ENCODE results near the gene SDCCAG8.

Gene SDCCAG8

DNA sequence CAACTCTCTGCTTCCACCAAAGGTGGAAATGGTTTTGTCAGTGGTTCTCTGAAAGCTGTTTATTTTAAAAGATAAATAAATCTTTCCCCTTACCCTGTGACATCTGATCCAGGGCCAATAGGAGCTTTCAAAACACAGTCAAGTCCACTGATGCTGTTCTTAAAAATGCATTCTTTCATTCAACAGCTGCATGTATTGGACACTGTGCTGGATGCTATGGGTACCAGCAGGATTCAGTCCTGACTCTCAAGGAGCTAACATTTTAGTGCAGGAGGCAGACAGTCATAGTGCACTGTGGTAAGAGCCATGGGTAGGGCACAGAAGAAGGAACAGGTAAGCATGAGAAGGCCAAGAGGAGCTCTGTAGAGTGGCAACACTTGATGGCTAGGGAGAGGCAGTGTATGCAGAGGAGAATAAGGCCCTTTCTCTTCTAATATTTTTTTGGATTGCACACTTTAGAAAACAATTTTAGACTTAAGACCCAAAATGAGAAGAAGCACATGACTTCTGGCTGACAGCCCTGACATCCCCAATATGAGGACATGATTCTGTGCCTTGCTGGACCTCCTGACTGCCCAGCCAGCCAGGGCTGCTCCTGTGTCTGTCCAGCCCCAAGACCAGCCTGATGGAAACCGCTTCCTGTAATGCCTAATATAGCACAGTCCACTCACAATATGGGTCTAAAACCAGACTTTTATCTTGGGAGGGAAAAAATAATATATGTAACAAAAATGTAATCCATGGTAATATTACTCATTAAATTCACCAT, 207.3 kb downstream of the SDCCAG8 start:
- Histone ChIP-seq H3K27me3 (ENCODE audit: control insufficient read depth in 1 of 2, insufficient read depth in 2 of 2, low read length in 2 of 2) (no peaks in the 10 kb centered on the region), H3K9ac (ENCODE audit: low read depth in 1 of 2, low read length in 2 of 2) (no peak overlapping the region), H3K4me1 (ENCODE audit: control insufficient read depth in 1 of 2, insufficient read depth in 2 of 2, low read length in 2 of 2) (no peaks in the 10 kb centered on the region), H3K36me3 (ENCODE audit: control insufficient read depth in 1 of 2, insufficient read depth in 2 of 2, low read length in 2 of 2) (peaks cover 0 to 4% of the 10 kb centered on the region in 2 donors), H3K27ac (ENCODE audit: low read depth, low read length) (no peak overlapping the region), H3K4me3 (ENCODE audit: low read depth in 1 of 2, low read length in 2 of 2) (no peak overlapping the region), H3K9me3 (ENCODE audit: control insufficient read depth in 1 of 2, low read length in 2 of 2) (no peaks in the 10 kb centered on the region)

GRCh38 chr1:243465081-243465480, 209.2 kb downstream of the SDCCAG8 start:
- H3K4me3 ChIP-seq (ENCODE audit: low read depth in 1 of 2, low read length in 2 of 2) = no peak overlapping the region
- no peaks in the 10 kb centered on the region for H3K9me3 ChIP-seq (ENCODE audit: control insufficient read depth in 1 of 2, low read length in 2 of 2)
- H3K36me3 ChIP-seq (ENCODE audit: control insufficient read depth in 1 of 2, insufficient read depth in 2 of 2, low read length in 2 of 2) = peaks cover 0 to 4% of the 10 kb centered on the region in 2 donors
- no peak overlapping the region for H3K9ac ChIP-seq (ENCODE audit: low read depth in 1 of 2, low read length in 2 of 2)
- no peaks in the 10 kb centered on the region for H3K27me3 ChIP-seq (ENCODE audit: control insufficient read depth in 1 of 2, insufficient read depth in 2 of 2, low read length in 2 of 2)
- no peaks in the 10 kb centered on the region for H3K4me1 ChIP-seq (ENCODE audit: control insufficient read depth in 1 of 2, insufficient read depth in 2 of 2, low read length in 2 of 2)
- no peak overlapping the region for H3K27ac ChIP-seq (ENCODE audit: low read depth, low read length)

DNA sequence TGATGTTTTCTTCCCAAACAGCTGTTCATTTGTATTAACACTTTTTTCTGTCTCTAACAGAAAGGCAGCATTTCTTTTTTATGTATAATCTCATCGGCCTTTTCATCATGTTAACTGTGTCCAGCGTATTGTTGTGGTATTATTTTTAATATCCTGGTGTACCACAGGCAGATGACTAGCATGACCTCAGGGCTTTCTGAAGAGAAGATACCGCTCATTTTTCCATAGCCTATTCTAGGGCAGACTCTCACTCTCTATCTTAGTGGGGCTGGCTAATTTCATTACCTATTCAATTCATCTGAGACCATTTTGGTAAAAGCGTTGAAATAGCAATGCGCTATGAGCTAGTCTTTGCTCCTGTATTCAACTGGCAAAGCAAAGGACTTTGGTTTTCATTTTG, 209.9 kb downstream of the SDCCAG8 start:
- Histone ChIP-seq H3K36me3 (ENCODE audit: control insufficient read depth in 1 of 2, insufficient read depth in 2 of 2, low read length in 2 of 2) (peaks cover 0 to 4% of the 10 kb centered on the region in 2 donors), H3K27ac (ENCODE audit: low read depth, low read length) (no peak overlapping the region), H3K4me1 (ENCODE audit: control insufficient read depth in 1 of 2, insufficient read depth in 2 of 2, low read length in 2 of 2) (no peaks in the 10 kb centered on the region), H3K27me3 (ENCODE audit: control insufficient read depth in 1 of 2, insufficient read depth in 2 of 2, low read length in 2 of 2) (no peaks in the 10 kb centered on the region), H3K4me3 (ENCODE audit: low read depth in 1 of 2, low read length in 2 of 2) (no peak overlapping the region), H3K9ac (ENCODE audit: low read depth in 1 of 2, low read length in 2 of 2) (no peak overlapping the region), H3K9me3 (ENCODE audit: control insufficient read depth in 1 of 2, low read length in 2 of 2) (no peaks in the 10 kb centered on the region)

DNA sequence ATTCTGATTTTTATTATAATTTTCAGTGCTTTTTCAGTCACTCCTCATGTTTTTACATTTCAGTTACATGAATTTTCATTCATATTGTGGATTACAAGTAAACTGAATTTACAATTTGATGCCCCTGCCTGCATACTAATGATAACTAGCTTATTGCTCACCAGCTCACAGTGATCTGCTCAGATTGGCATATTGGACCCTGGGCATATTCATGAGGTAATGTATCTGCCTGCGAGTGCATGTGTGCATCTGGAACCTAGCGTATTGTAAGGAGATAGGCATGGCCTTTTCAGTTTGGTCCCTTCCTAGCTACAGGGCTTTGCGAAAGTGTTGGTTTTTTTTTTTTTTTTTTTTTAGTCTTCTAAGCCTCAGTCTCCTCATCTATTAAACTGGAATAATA, 213.7 kb downstream of the SDCCAG8 start:
- H3K4me3 ChIP-seq (ENCODE audit: low read depth in 1 of 2, low read length in 2 of 2) = no peak overlapping the region
- H3K27me3 ChIP-seq (ENCODE audit: control insufficient read depth in 1 of 2, insufficient read depth in 2 of 2, low read length in 2 of 2) = no peaks in the 10 kb centered on the region
- H3K27ac ChIP-seq (ENCODE audit: low read depth, low read length) = no peak overlapping the region
- no peaks in the 10 kb centered on the region for H3K9me3 ChIP-seq (ENCODE audit: control insufficient read depth in 1 of 2, low read length in 2 of 2)
- H3K36me3 ChIP-seq (ENCODE audit: control insufficient read depth in 1 of 2, insufficient read depth in 2 of 2, low read length in 2 of 2) = no peaks in the 10 kb centered on the region
- peaks cover 5 to 7% of the 10 kb centered on the region in 2 donors for H3K4me1 ChIP-seq (ENCODE audit: control insufficient read depth in 1 of 2, insufficient read depth in 2 of 2, low read length in 2 of 2)
- H3K9ac ChIP-seq (ENCODE audit: low read depth in 1 of 2, low read length in 2 of 2) = no peak overlapping the region

DNA sequence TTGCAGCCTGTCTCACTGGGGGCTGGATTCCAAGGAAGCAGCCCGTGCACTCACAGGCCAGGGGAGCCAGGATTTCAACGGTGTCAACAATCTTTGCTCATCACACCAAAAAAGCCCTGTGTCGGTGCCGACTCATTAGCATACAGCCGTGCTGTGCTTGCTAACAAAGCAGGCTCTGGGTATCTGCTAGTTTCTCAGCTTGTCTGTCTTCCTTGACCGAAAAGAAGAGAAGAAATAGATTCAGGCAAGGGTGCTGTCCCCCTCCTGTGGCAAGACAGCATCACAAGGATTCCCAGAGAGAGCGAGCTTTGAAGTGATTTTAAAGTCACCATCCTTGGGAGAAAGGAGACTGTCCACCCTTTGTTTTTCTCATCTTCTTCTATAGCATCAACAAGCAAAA, 214.7 kb downstream of the SDCCAG8 start:
- no peaks in the 10 kb centered on the region for H3K36me3 ChIP-seq (ENCODE audit: control insufficient read depth in 1 of 2, insufficient read depth in 2 of 2, low read length in 2 of 2)
- no peak overlapping the region for H3K4me3 ChIP-seq (ENCODE audit: low read depth in 1 of 2, low read length in 2 of 2)
- no peaks in the 10 kb centered on the region for H3K27me3 ChIP-seq (ENCODE audit: control insufficient read depth in 1 of 2, insufficient read depth in 2 of 2, low read length in 2 of 2)
- H3K4me1 ChIP-seq (ENCODE audit: control insufficient read depth in 1 of 2, insufficient read depth in 2 of 2, low read length in 2 of 2) = peaks cover 5 to 7% of the 10 kb centered on the region in 2 donors
- no peak overlapping the region for H3K9ac ChIP-seq (ENCODE audit: low read depth in 1 of 2, low read length in 2 of 2)
- H3K27ac ChIP-seq (ENCODE audit: low read depth, low read length) = no peak overlapping the region
- no peaks in the 10 kb centered on the region for H3K9me3 ChIP-seq (ENCODE audit: control insufficient read depth in 1 of 2, low read length in 2 of 2)

DNA sequence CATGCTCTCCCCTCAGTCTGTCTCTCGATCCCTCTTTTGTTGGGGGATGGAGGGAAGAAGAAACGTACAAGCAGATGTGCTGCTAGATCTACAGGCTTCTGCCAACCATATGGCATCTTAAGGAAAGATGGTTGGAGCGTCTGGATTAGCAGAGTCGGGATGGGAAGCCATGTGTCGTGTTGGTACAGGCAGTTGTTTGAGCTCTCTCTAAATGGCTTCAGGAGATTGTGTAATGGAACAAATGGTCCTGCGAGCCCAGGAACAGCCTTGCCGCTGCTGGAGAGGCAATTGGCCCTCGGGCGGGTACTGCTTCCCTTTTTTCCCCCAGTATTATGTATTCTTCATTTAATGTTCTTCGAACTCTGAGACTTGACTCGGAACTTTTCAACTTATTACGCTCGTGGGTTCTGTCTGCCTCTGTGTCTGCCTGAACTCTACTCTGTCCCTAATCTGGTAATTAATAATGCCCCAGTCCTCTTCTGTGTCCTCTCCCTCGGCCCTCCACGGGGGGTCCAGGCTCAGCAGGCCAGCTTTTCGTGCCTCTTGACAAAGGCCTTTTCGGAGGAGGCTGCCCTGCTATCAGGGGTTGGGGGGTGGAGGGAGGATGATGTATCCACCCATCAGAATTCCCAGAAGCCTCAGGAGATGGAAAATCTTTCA, 215.3 kb downstream of the SDCCAG8 start:
- H3K27ac ChIP-seq (ENCODE audit: low read depth, low read length) = no peak overlapping the region
- H3K4me1 ChIP-seq (ENCODE audit: control insufficient read depth in 1 of 2, insufficient read depth in 2 of 2, low read length in 2 of 2) = peaks cover 5 to 7% of the 10 kb centered on the region in 2 donors
- no peak overlapping the region for H3K4me3 ChIP-seq (ENCODE audit: low read depth in 1 of 2, low read length in 2 of 2)
- no peak overlapping the region for H3K9ac ChIP-seq (ENCODE audit: low read depth in 1 of 2, low read length in 2 of 2)
- no peaks in the 10 kb centered on the region for H3K9me3 ChIP-seq (ENCODE audit: control insufficient read depth in 1 of 2, low read length in 2 of 2)
- no peaks in the 10 kb centered on the region for H3K27me3 ChIP-seq (ENCODE audit: control insufficient read depth in 1 of 2, insufficient read depth in 2 of 2, low read length in 2 of 2)
- H3K36me3 ChIP-seq (ENCODE audit: control insufficient read depth in 1 of 2, insufficient read depth in 2 of 2, low read length in 2 of 2) = no peaks in the 10 kb centered on the region

GRCh38 chr1:243471754-243472745, 216.2 kb downstream of the SDCCAG8 start:
- no peak overlapping the region for H3K4me3 ChIP-seq (ENCODE audit: low read depth in 1 of 2, low read length in 2 of 2)
- H3K9ac ChIP-seq (ENCODE audit: low read depth in 1 of 2, low read length in 2 of 2) = no peak overlapping the region
- no peaks in the 10 kb centered on the region for H3K9me3 ChIP-seq (ENCODE audit: control insufficient read depth in 1 of 2, low read length in 2 of 2)
- no peak overlapping the region for H3K27ac ChIP-seq (ENCODE audit: low read depth, low read length)
- H3K36me3 ChIP-seq (ENCODE audit: control insufficient read depth in 1 of 2, insufficient read depth in 2 of 2, low read length in 2 of 2) = no peaks in the 10 kb centered on the region
- H3K27me3 ChIP-seq (ENCODE audit: control insufficient read depth in 1 of 2, insufficient read depth in 2 of 2, low read length in 2 of 2) = no peaks in the 10 kb centered on the region
- H3K4me1 ChIP-seq (ENCODE audit: control insufficient read depth in 1 of 2, insufficient read depth in 2 of 2, low read length in 2 of 2) = peaks cover 5 to 7% of the 10 kb centered on the region in 2 donors

DNA sequence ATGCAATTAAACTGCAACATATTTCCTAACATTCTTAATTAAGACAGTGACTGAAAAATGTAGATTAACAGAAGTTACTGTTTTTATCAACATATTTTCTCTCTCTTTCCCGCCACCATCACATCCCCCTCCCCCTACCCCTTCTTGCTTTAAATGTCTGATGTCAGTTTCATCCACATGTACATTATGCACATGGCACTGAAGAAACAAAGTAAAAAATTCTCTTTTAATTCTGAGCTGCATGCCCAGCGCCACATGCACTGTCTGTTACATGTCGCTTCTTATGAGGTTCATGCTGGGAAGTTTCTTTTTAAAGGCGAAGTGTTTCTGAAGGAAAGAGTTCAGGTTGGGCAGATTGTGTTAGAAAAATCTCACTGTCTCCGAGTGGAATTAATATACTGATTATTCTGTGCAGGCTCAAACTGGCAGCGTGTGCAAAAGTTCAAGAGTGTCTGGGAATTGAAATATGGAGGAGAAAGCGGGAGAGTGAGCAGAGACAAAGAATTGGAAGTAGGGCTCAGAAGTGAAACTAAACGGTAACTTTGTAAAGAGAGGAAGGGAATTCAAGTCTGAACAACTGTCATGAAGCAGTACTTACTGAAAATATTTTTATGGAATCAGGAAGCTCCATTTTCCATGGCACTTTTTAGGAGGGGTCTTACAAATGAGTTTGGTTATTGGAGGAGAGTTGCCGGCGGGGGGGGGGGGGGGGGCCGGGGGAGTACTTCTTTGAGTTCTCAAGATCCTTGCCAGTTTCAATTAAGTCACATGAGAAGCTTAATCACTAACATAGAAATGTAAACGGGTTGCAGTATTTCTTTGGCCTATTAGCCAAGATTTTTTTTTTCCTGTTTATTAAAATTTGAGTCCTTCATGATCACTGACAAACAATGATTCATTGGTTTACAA, 217.6 kb downstream of the SDCCAG8 start:
- Histone ChIP-seq H3K4me1 (ENCODE audit: control insufficient read depth in 1 of 2, insufficient read depth in 2 of 2, low read length in 2 of 2) (peaks cover 5 to 7% of the 10 kb centered on the region in 2 donors), H3K36me3 (ENCODE audit: control insufficient read depth in 1 of 2, insufficient read depth in 2 of 2, low read length in 2 of 2) (no peaks in the 10 kb centered on the region), H3K9me3 (ENCODE audit: control insufficient read depth in 1 of 2, low read length in 2 of 2) (no peaks in the 10 kb centered on the region), H3K27ac (ENCODE audit: low read depth, low read length) (no peak overlapping the region), H3K9ac (ENCODE audit: low read depth in 1 of 2, low read length in 2 of 2) (no peak overlapping the region), H3K27me3 (ENCODE audit: control insufficient read depth in 1 of 2, insufficient read depth in 2 of 2, low read length in 2 of 2) (no peaks in the 10 kb centered on the region), H3K4me3 (ENCODE audit: low read depth in 1 of 2, low read length in 2 of 2) (peak overlapping the region; percentile 35 to 50)

DNA sequence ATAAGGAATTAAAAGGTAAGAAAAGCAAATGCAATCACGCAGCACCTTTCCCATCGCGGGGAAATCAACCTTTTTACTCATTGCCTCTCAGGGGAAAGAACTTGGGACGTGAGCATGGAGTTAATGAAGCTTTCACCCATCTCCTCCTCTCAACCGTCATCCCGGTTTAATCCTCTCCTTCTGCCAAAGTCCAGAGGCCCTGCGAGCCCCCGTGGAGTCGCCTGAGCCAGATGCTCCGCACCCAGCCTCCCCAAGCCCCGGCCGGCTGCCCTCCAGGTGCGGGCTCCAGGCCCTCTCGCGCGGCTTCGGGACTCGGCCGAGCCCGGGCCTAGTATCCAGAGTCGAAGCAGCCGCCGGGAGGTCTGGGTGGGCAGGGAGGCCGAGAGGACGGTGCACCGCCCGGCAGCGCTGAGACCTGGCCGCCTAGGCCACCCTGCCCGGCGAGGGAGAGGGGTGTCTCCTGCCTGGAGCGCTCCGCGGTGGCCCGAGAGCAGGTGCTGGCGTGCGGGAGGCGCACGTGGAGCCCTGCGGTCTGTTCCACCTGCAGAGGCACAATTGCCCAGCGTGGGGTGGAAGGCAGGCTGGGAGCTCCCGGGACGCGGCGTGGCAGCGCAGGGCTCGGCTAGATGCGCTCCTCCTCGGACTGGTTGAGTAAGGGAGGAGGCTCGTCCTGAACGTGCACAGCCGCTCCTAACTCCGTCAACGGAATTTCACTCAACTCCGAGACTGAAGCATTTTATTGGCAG, 218.5 kb downstream of the SDCCAG8 start:
- Histone ChIP-seq H3K27ac (ENCODE audit: low read depth, low read length) (no peak overlapping the region), H3K27me3 (ENCODE audit: control insufficient read depth in 1 of 2, insufficient read depth in 2 of 2, low read length in 2 of 2) (no peaks in the 10 kb centered on the region), H3K4me3 (ENCODE audit: low read depth in 1 of 2, low read length in 2 of 2) (no peak overlapping the region), H3K9ac (ENCODE audit: low read depth in 1 of 2, low read length in 2 of 2) (no peak overlapping the region), H3K36me3 (ENCODE audit: control insufficient read depth in 1 of 2, insufficient read depth in 2 of 2, low read length in 2 of 2) (no peaks in the 10 kb centered on the region), H3K9me3 (ENCODE audit: control insufficient read depth in 1 of 2, low read length in 2 of 2) (no peaks in the 10 kb centered on the region), H3K4me1 (ENCODE audit: control insufficient read depth in 1 of 2, insufficient read depth in 2 of 2, low read length in 2 of 2) (peaks cover 5 to 7% of the 10 kb centered on the region in 2 donors)

All from duodenal mucosa (tissue), 2 donors.